HFFc6 (cell line): ENCODE results near the gene NUCKS1. TPM values are rescaled to one million over a fixed set of nuclear protein-coding genes. Genes with fewer than 3 reads are reported as not detected.

ENCODE experiments used
- DNase-seq: peaks from one replicate; pipeline ENCODE4 v3.0.0-alpha.2; 2018
- H3K27ac Mint-ChIP-seq: 2 replicates; pipeline ENCODE4 v1.8.0; 2020; ENCODE audit warnings: mild to moderate bottlenecking, mixed read lengths
- H3K27me3 Mint-ChIP-seq: 2 replicates; pipeline ENCODE4 v1.8.0; 2021; ENCODE audit warnings: mild to moderate bottlenecking, moderate library complexity, mixed read lengths; ENCODE audit not compliant: insufficient read depth
- H3K36me3 Mint-ChIP-seq: 2 replicates; pipeline ENCODE4 v1.8.0; 2021; ENCODE audit warnings: low read depth, mixed read lengths
- H3K4me1 Mint-ChIP-seq: 2 replicates; pipeline ENCODE4 v1.8.0; 2020; ENCODE audit warnings: low read depth, mixed read lengths
- H3K4me3 Mint-ChIP-seq: 2 replicates; pipeline ENCODE4 v1.8.0; 2020; ENCODE audit warnings: mild to moderate bottlenecking, moderate library complexity, mixed read lengths
- H3K9me3 Mint-ChIP-seq: 2 replicates; pipeline ENCODE4 v1.8.0; 2020; ENCODE audit warnings: mild to moderate bottlenecking, mixed read lengths
- long read RNA-seq: library from polyadenylated mRNA; unstranded; transcript quantifications from one replicate; pipeline ENCODE4 v2.0.0, GENCODE V29; 2019
- total RNA-seq, 6 experiments: library from RNA; stranded (reverse); fragmentation: NEBNext Ultra II Directional; extraction: Animal tissue kit (Norgen Biotek cat#: 25700); gene quantifications; 2 replicates in 1 of 6; 3 replicates in 5 of 6; pipeline ENCODE4 v1.2.3, GENCODE V29; 2021
- TF ChIP-seq, protein P1 (sequence below): fragments of 200-600 bp; sonication (generic); IDR thresholded peaks from 2 replicates; pipeline ENCODE4 v1.5.0; 2021; ENCODE audit warnings: antibody characterized with exemption, mild to moderate bottlenecking

The NUCKS1 gene, protein sequence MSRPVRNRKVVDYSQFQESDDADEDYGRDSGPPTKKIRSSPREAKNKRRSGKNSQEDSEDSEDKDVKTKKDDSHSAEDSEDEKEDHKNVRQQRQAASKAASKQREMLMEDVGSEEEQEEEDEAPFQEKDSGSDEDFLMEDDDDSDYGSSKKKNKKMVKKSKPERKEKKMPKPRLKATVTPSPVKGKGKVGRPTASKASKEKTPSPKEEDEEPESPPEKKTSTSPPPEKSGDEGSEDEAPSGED
- 100 to 1,000 TPM; 187 to 259 (median 222) TPM for total RNA-seq
- long read RNA-seq, partial matches to known transcripts, result 8 of 67 reads
- long read RNA-seq, other reads (novel, unspliced or antisense), result 58 of 67 reads

DNA sequence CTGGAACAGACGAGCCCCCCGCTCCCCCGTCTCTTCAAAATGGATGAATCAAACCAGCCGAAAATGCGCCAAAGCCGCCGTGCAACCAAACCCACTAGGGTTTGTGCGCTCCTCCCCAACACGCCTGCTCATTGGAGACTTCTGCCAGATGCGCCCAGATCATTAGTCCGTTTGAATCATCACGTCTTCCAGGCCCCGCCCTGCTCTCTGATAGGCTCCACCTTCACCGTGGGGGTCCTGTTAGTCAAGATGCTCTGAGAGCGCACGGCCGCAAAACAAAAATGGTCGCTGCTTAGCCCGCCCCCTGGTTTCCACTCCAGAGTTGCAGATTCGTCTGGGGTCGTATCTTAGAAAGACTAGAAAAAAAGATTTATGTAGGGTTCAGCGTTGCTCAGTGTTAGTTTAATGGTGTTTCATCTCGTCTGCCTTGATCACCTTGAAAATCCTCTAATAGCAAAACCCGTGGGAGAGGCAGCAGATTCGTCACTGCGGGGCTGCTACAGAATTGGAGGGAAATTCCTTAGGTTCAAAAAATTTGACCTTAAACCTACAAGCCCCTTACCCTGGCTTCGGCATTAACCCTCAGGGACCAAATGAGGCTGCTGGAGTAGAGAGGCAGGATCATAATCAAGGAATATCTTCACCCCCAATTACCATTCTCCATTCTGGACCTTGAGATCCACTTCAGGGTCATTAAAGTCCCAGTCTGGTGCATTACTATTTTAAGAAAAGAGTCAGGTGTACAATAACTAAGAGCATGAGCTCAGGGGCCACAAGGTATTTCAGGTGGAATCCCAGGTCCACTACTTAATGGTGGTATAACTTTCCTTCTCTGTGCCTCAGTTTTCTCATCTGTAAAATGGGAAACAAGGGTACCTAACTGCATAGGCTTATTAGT is at the start of gene NUCKS1:
Gene NUCKS1 (minus strand): TSS at position 45 of the 898 bp plus-strand sequence. CDS start 209 bp downstream, outside the sequence.
- peak; percentile 100 for DNase-seq
- peaks cover 40% of the 10 kb centered on the region for H3K4me1 Mint-ChIP-seq
- H3K4me3 Mint-ChIP-seq, result peak within 1 kb of the TSS; percentile 96
- peaks cover 5% of the 10 kb centered on the region for H3K27me3 Mint-ChIP-seq
- H3K36me3 Mint-ChIP-seq, result peaks cover 27% of the 10 kb centered on the region
- no peaks in the 10 kb centered on the region for H3K9me3 Mint-ChIP-seq
- TF ChIP-seq, protein P1, sequence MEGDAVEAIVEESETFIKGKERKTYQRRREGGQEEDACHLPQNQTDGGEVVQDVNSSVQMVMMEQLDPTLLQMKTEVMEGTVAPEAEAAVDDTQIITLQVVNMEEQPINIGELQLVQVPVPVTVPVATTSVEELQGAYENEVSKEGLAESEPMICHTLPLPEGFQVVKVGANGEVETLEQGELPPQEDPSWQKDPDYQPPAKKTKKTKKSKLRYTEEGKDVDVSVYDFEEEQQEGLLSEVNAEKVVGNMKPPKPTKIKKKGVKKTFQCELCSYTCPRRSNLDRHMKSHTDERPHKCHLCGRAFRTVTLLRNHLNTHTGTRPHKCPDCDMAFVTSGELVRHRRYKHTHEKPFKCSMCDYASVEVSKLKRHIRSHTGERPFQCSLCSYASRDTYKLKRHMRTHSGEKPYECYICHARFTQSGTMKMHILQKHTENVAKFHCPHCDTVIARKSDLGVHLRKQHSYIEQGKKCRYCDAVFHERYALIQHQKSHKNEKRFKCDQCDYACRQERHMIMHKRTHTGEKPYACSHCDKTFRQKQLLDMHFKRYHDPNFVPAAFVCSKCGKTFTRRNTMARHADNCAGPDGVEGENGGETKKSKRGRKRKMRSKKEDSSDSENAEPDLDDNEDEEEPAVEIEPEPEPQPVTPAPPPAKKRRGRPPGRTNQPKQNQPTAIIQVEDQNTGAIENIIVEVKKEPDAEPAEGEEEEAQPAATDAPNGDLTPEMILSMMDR, result peak; percentile 68
- peak within 1 kb of the TSS; percentile 98 for H3K27ac Mint-ChIP-seq

DNA sequence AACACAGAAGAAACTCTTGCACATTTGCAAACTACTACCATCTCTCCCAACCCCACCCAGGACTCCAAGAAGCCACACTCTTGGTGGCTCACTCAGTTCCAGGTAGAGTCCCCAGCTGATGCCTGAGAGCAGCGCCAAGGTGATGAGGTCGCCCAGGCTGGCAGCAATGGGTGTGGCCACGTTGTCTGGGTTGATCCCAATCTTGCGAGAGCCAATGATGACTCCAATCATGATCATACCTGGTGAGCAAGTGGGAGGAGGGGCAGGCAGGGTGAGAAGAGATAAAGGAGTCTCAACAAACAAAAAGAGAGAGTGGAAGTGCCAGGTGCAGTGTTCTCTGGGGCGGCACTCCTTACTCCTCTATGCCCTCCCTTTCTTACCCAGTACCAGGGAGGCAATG is 48.6 kb upstream of the NUCKS1 start:
- Mint-ChIP-seq H3K4me1 (no peaks in the 10 kb centered on the region), H3K9me3 (no peaks in the 10 kb centered on the region), H3K4me3 (no peak overlapping the region), H3K27me3 (peaks cover 2% of the 10 kb centered on the region; the same call in 1 of the 2 replicates), H3K36me3 (peaks cover 13% of the 10 kb centered on the region), H3K27ac (no peak overlapping the region)
- no peak for DNase-seq
- TF ChIP-seq, protein P1, result no peak

GRCh38 chr1:205797168-205797567 is 47.2 kb upstream of the NUCKS1 start:
- no peak for DNase-seq
- Mint-ChIP-seq H3K9me3 (no peaks in the 10 kb centered on the region), H3K27ac (no peak overlapping the region), H3K4me1 (peaks cover 10% of the 10 kb centered on the region), H3K36me3 (peaks cover 13% of the 10 kb centered on the region), H3K27me3 (peaks cover 5% of the 10 kb centered on the region; the same call in 1 of the 2 replicates), H3K4me3 (no peak overlapping the region)
- TF ChIP-seq, protein P1, result no peak

DNA sequence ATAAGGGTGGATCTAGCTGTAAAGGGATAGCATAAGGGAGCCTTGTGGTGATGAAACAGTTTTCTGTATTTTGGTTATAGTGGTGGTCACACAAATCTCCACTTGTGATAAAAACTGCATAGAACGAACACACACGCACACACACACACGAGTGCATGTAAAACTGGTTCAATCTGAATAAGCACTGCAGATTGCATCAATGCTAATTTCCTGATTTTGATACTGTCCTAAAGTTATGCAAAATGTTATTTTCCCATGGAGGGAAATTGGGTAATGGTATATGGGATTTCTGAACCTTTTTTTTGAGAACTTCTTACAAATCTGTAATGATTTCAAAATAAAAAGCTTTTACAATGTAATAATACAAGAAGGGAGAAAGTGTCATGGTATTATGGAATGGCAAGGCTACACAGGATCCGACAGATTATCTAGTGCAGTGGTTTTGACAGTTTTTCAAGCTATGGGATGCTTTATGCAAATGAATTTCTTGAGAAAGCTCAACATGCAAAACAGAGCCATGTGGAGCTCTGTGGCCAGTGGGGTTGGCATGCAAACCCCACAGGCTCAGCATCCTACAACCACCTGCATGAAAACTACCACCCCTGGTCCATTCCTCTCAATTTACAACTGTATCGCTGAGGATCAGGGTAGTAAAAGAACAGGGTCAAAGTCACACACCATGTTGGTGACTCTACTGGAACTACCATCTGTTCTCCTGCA is 44.2 kb upstream of the NUCKS1 start:
- TF ChIP-seq, protein P1, result no peak
- Mint-ChIP-seq H3K4me3 (no peak overlapping the region), H3K9me3 (no peaks in the 10 kb centered on the region), H3K27me3 (peaks cover 6% of the 10 kb centered on the region), H3K4me1 (peaks cover 13% of the 10 kb centered on the region), H3K27ac (no peak overlapping the region), H3K36me3 (peaks cover 27% of the 10 kb centered on the region)
- no peak for DNase-seq
